Measurements from ENCODE around the gene NDUFB10.
"Not testable (repeated sequence)": the region's sequence is repeated elsewhere in the genome, so short reads cannot be mapped to it uniquely, and the experiment has no call there.

NDUFB10 gene

DNA sequence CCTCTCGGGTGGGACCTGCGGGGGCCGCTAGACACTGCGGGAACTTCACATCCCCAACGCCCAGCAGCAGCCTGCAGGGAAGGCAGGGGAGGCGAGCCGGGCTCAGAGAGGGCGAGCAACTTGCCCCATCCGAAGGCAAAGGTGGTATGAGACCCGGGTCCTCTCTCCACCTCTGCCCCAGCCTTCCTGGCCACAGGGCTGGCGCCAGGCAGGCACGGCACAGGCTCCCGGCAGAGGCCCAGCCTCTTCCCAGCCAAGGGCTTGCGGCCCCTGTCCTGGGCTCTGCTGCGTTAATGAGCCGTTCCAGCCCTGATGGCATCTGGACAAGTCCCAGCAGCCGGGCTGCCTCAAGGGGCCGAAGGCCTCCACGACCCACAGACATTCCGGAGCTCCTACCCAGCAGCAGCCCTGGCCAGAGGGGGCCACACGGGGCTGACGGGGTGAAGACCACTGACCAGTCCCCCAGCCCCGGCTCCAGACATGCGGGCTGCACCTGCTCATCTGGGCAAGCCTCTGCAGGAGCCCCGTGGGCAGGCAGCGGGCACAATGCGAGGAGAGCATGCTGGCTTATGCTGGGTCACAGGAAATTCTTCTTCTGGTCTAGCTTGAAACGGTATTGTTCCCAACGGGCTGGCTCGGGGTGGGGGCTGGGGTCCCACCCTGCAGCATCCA, 39.9 kb upstream of the NDUFB10 start:
- no peak overlapping the region for H3K4me3 ChIP-seq (replicated peaks; ENCODE audit: low read depth, low read length)
- DNase-seq (ENCODE audit: low read depth): no peak
- TF ChIP-seq, protein P1, sequence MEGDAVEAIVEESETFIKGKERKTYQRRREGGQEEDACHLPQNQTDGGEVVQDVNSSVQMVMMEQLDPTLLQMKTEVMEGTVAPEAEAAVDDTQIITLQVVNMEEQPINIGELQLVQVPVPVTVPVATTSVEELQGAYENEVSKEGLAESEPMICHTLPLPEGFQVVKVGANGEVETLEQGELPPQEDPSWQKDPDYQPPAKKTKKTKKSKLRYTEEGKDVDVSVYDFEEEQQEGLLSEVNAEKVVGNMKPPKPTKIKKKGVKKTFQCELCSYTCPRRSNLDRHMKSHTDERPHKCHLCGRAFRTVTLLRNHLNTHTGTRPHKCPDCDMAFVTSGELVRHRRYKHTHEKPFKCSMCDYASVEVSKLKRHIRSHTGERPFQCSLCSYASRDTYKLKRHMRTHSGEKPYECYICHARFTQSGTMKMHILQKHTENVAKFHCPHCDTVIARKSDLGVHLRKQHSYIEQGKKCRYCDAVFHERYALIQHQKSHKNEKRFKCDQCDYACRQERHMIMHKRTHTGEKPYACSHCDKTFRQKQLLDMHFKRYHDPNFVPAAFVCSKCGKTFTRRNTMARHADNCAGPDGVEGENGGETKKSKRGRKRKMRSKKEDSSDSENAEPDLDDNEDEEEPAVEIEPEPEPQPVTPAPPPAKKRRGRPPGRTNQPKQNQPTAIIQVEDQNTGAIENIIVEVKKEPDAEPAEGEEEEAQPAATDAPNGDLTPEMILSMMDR (IDR thresholded peaks at IDR 0.05; ENCODE audit: low read length, missing control alignments): no peak

DNA sequence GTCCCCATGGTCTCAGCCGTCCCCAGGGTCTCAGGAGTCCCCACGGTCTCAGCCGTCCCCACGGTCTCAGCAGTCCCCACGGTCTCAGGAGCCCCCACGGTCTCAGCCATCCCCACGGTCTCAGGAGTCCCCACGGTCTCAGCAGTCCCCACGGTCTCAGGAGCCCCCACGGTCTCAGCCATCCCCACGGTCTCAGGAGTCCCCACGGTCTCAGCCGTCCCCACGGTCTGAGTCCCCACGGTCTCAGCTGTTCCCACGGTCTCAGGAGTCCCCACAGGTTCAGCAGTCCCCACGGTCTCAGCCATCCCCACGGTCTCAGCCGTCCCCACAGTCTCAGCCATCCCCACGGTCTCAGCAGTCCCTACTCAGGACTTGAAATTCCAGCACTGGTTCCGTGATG, 39.2 kb upstream of the NDUFB10 start:
- not testable (repeated sequence) for DNase-seq (ENCODE audit: low read depth); H3K4me3 ChIP-seq (replicated peaks; ENCODE audit: low read depth, low read length)

DNA sequence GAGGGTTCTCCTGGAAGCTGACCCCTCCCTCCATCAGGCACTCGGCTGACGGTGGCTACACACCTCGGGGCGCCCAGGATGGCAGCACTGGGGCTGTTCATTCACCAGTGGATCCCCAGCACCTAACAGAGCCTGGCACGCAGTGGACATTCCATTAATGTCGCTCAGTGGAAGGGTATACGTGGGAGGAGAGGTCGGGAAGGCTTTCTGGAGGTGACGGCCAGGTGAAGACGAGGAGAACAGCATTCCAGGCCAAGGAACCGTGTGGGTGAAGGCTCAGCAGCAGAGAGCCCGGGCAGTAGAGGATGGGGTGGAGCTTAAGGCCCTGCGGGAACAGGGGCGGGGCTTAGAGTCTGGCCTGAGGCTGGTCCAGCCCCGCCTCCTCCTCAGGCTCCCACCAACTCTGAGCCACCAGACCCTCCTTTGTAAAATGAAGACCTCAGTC, 38.6 kb upstream of the NDUFB10 start:
- no peak for DNase-seq (ENCODE audit: low read depth)
- TF ChIP-seq, protein P1 (IDR thresholded peaks at IDR 0.05; ENCODE audit: low read length, missing control alignments): no peak
- no peak overlapping the region for H3K4me3 ChIP-seq (replicated peaks; ENCODE audit: low read depth, low read length)

DNA sequence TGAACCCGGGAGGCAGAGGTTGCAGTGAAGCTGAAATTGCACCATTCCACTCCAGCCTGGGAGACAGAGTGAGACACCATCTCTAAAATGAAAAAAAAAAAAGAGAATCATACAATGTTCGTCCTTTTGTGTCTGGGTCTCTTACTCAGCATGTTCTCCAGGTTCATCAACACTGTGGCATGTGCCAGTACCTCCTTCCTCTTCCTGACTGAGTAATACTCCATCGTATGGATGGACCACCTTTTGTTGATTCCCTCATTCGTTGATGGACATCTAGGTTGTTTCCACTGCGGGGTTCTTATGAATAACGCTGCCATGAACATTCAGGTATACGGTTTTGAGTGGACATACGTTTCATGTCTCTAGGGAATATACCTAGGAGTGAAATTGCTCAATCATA, 37.0 kb upstream of the NDUFB10 start:
- TF ChIP-seq, protein P1 (IDR thresholded peaks at IDR 0.05; ENCODE audit: low read length, missing control alignments): no peak
- no peak for DNase-seq (ENCODE audit: low read depth)
- no peak overlapping the region for H3K4me3 ChIP-seq (replicated peaks; ENCODE audit: low read depth, low read length)

DNA sequence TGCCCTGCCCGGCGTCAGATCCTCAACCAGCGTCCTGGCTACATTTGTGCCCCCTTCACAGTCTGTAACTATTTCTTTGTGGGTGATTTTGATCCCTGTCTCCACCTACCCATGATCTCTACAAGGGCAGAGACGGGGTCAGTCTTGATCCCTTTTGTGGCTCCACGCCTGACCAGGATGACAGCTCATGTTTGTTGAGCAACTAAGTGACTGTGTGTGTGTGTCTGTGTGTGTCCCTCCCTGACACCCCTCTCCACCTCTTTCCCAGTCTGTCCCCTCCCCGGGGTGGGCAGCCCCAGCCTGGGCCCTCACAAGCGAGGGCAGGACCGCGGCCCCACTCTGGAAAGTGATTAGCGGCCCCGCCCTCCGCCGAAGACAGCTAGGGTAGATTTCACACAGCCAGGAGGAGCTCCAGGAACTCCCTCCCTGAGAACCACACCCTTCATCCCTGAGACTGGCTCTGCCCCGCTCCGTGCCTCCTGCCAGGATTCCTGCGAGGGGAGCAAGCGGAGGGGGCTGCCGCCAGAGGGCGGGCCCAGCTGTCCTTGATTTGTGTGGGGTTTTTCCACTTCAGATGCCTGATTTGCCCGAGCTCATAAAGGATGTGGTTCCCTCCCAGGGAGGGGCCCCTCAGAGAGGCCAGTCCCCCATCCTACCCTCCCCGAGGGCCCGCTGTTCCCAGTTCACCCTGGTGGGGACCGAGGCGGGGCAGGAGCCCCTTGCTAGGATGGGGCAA, 35.9 kb upstream of the NDUFB10 start:
- TF ChIP-seq, protein P1 (IDR thresholded peaks at IDR 0.05; ENCODE audit: low read length, missing control alignments): peak; percentile 19
- peak; percentile 20 for DNase-seq (ENCODE audit: low read depth)
- no peak overlapping the region for H3K4me3 ChIP-seq (replicated peaks; ENCODE audit: low read depth, low read length)

DNA sequence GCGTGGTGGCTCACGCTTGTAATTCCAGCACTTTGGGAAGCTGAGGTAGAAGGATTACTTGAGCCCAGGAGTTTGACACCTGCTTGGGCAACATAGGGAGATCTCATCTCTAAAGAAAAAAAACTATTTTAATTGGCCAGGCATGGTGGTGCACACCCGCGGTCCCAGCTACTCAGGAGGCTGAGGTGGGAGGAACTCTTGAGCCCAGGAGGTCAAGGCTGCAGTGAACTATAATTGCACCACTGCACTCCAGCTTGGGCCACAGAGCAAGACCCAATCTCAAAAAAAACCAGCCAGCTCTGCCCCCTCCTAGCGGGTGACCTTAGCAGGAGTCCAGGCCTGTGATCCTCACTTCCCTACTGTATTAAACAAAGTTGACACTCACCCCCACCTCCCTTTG, 35.2 kb upstream of the NDUFB10 start:
- DNase-seq (ENCODE audit: low read depth): no peak
- TF ChIP-seq, protein P1 (IDR thresholded peaks at IDR 0.05; ENCODE audit: low read length, missing control alignments): no peak
- H3K4me3 ChIP-seq (replicated peaks; ENCODE audit: low read depth, low read length): no peak overlapping the region

DNA sequence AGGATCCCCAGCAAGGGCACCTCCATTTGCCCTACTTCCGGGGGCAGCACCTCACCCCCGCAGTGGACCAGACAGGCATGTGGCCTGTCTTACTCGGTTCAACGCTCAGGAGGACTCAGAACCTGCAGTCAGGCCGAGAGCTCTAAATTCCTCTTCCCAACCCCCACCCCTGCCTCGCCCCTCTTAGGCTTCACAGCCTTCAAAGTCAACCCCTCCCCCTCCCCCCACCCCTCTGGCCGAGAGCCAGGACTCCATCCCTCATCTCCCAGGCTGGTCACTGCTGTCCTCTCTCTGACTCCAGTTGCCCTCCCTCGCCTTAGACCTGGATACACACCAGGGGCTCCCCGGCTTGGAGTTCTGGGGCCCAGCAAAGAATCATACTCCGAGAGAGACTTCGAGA, 33.1 kb upstream of the NDUFB10 start:
- TF ChIP-seq, protein P1 (IDR thresholded peaks at IDR 0.05; ENCODE audit: low read length, missing control alignments): no peak

More for the DNA sequence above, 33.1 kb upstream of the NDUFB10 start:
- no peak for DNase-seq (ENCODE audit: low read depth)
- no peak overlapping the region for H3K4me3 ChIP-seq (replicated peaks; ENCODE audit: low read depth, low read length)
